Measurements from ENCODE around the gene SBNO2. TPM values are rescaled to one million over a fixed set of nuclear protein-coding genes. Genes with fewer than 3 reads are reported as not detected.

Gene SBNO2
- total RNA-seq, 1 donor from 2014 or later = 46.4 TPM

DNA sequence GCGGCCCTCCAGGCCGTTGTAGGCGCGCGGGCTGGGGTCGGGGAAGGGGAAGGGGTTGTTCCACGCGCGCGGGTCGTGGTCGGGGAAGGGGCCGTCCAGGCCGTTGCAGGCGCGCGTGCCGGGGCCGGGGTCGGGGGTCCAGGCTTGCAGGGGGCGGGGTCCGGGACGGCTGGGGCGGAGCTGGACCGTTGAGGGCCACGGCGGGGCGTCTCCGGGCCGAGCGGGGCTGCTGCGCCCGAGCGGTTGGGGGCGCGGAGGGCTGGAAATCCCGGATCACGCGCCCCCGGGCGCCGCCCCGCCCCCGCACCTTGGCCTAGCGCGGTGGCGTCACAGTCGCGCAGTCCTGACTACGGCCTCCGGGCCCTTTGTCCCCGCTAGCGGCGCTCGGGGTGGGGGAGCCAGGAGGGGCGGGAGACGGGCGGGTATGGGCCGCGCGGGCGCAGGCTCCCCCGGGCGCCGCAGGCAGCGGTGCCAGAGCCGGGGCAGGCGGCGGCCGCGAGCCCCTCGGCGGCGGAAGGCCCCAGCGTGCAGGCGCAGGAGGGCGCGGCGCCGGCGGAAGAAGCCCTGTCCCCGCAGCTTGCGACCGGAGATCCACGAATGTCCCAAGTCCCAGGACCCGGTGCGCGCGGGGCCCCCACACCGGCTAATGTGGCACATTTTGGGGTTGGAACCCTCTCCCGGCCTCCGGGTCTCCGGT lies 69.6 kb downstream of the SBNO2 start:
- Mint-ChIP-seq H3K9me3 (ENCODE audit: unreplicated experiment) (no peaks in the 10 kb centered on the region), H3K4me3 (ENCODE audit: unreplicated experiment) (peak overlapping the region; percentile 86), H3K4me1 (ENCODE audit: unreplicated experiment) (peaks cover 11% of the 10 kb centered on the region), H3K27ac (ENCODE audit: unreplicated experiment) (no peak overlapping the region), H3K36me3 (ENCODE audit: low read depth, unreplicated experiment) (peaks cover 4% of the 10 kb centered on the region), H3K27me3 (ENCODE audit: unreplicated experiment) (peaks cover 5% of the 10 kb centered on the region)
- DNase-seq (ENCODE audit: low spot score) = peak; percentile 64
- TF ChIP-seq, protein P1, sequence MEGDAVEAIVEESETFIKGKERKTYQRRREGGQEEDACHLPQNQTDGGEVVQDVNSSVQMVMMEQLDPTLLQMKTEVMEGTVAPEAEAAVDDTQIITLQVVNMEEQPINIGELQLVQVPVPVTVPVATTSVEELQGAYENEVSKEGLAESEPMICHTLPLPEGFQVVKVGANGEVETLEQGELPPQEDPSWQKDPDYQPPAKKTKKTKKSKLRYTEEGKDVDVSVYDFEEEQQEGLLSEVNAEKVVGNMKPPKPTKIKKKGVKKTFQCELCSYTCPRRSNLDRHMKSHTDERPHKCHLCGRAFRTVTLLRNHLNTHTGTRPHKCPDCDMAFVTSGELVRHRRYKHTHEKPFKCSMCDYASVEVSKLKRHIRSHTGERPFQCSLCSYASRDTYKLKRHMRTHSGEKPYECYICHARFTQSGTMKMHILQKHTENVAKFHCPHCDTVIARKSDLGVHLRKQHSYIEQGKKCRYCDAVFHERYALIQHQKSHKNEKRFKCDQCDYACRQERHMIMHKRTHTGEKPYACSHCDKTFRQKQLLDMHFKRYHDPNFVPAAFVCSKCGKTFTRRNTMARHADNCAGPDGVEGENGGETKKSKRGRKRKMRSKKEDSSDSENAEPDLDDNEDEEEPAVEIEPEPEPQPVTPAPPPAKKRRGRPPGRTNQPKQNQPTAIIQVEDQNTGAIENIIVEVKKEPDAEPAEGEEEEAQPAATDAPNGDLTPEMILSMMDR (IDR thresholded peaks at IDR 0.05; ENCODE audit: unreplicated experiment) = no peak

DNA sequence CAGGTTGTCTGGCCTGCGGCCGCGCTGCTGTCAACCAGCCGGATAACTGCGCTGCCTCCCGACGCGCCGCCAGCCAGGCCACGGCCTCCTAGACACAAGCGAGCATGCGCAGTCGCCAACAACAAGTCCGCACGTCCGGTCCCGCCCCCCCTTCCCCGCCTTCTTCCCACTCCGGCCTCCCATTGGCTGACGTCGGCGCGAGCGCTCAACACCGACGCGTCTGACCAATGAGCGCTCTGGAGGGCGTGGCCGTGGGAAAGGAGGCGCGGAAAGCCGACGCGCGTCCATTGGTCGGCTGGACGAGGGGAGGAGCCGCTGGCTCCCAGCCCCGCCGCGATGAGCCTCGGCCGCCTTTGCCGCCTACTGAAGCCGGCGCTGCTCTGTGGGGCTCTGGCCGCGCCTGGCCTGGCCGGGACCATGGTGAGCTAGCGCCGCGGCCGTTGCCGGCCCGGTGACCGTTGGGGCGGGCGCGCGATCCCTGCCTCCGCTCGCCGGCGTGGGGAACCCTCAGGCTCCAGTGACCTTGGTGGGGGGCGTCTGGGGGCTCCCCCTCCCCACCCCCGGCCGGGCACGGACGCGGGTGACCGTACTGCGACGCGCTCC lies 70.3 kb downstream of the SBNO2 start, which contains the start of gene GPX4:
Gene GPX4 (plus strand): TSS at position 287 of the 603 bp plus-strand sequence. CDS start 50 bp downstream, at position 337.
- Mint-ChIP-seq H3K36me3 (ENCODE audit: low read depth, unreplicated experiment) (peaks cover 4% of the 10 kb centered on the region), H3K27me3 (ENCODE audit: unreplicated experiment) (peaks cover 6% of the 10 kb centered on the region), H3K4me3 (ENCODE audit: unreplicated experiment) (peak within 1 kb of the TSS; percentile 86), H3K9me3 (ENCODE audit: unreplicated experiment) (no peaks in the 10 kb centered on the region), H3K4me1 (ENCODE audit: unreplicated experiment) (peaks cover 11% of the 10 kb centered on the region), H3K27ac (ENCODE audit: unreplicated experiment) (peak within 1 kb of the TSS; percentile 98)
- TF ChIP-seq, protein P1 (IDR thresholded peaks at IDR 0.05; ENCODE audit: unreplicated experiment) = no peak
- peak; percentile 97 for DNase-seq (ENCODE audit: low spot score)

DNA sequence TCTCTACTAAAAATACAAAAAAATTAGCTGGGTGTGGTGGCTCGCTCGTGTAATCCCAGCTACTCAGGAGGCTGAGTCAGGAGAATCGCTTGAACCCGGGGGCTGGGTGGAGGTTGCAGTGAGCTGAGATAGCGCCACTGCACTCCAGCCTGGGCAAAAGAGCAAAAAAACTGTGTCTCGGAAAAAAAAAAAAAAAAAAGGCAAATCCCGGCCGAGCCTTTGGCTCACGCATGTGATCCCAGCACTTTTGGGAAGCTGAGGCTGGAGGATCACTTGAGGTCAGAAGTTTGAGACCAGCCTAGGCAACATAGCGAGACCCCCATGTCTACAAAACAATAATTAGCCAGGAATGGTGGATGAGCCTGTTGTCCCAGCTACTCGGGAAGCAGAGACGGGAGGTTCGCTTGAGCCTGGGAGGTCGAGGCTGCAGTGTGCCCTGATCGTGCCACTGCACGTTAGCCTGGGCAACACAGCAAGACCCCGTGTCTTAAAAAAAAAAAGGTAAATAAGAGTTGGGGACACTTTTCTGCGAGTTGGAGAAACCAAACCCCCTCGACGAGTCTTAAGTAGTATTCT lies 70.8 kb downstream of the SBNO2 start:
- H3K4me1 Mint-ChIP-seq (ENCODE audit: unreplicated experiment) = peaks cover 11% of the 10 kb centered on the region
- no peaks in the 10 kb centered on the region for H3K9me3 Mint-ChIP-seq (ENCODE audit: unreplicated experiment)
- H3K4me3 Mint-ChIP-seq (ENCODE audit: unreplicated experiment) = peak overlapping the region; percentile 74
- H3K36me3 Mint-ChIP-seq (ENCODE audit: low read depth, unreplicated experiment) = peaks cover 4% of the 10 kb centered on the region
- peaks cover 6% of the 10 kb centered on the region for H3K27me3 Mint-ChIP-seq (ENCODE audit: unreplicated experiment)
- TF ChIP-seq, protein P1 (IDR thresholded peaks at IDR 0.05; ENCODE audit: unreplicated experiment) = no peak
- peak overlapping the region; percentile 72 for H3K27ac Mint-ChIP-seq (ENCODE audit: unreplicated experiment)
- no peak for DNase-seq (ENCODE audit: low spot score)

DNA sequence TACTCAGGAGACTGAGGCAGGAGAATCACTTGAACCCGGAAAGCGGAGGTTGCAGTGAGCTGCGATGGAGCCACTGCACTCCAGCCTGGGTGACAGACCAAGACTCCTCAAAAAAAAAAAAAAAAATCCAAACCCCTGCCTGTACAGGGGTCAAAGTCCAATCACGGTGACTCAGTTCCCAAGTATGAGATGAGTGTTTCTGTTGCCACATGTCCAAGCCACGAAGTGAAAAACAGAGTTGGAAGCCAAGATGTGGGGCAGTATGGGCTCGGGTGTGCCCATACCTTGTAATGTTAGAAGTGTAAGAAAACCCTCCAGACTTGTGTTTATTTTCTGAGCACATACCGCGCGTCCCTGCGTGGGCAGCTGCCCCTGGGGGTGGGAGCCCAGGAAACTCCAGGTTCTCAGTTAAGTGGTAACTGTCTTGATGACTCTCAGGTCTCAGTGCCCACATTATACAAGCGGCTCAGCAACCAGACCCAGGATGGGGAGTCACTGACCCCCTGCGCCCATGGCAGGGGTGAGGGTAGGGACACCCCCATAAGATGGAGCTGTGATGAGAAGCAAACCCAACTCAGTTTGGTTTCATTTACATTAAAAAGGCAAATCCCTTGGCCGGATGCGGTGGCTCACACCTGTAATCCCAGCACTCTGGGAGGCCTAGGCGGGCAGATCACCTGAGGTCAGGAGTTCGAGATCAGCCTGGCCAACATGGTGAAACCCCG lies 71.5 kb downstream of the SBNO2 start:
- Mint-ChIP-seq H3K4me1 (ENCODE audit: unreplicated experiment) (peaks cover 11% of the 10 kb centered on the region), H3K27ac (ENCODE audit: unreplicated experiment) (peak overlapping the region; percentile 98), H3K36me3 (ENCODE audit: low read depth, unreplicated experiment) (peaks cover 4% of the 10 kb centered on the region), H3K27me3 (ENCODE audit: unreplicated experiment) (peaks cover 10% of the 10 kb centered on the region), H3K4me3 (ENCODE audit: unreplicated experiment) (peak overlapping the region; percentile 74), H3K9me3 (ENCODE audit: unreplicated experiment) (no peaks in the 10 kb centered on the region)
- DNase-seq (ENCODE audit: low spot score) = no peak
- TF ChIP-seq, protein P1 (IDR thresholded peaks at IDR 0.05; ENCODE audit: unreplicated experiment) = no peak

All from endothelial cell (in vitro differentiated cells).